Measurements from ENCODE around the gene ASRGL1. TPM values are rescaled to one million over a fixed set of nuclear protein-coding genes. Genes with fewer than 3 reads are reported as not detected.

ASRGL1 gene
- total RNA-seq, 1 experiment from 2014 or later = 27.7 TPM

- in situ Hi-C loops (cut with HindIII; ENCODE audit: low pct_unique_long_range_greater_than_20kb, low sequenced_read_pairs) = no loop called here
- DNase-seq (ENCODE audit: low read depth) = no peak
Measured at GRCh38 chr11:62428871-62429560, 91.8 kb downstream of the ASRGL1 start.

- DNase-seq (ENCODE audit: low read depth) = no peak
- in situ Hi-C loops (cut with HindIII; ENCODE audit: low pct_unique_long_range_greater_than_20kb, low sequenced_read_pairs) = no loop called here
Measured at GRCh38 chr11:62430425-62430824, 93.2 kb downstream of the ASRGL1 start.

- in situ Hi-C loops (cut with HindIII; ENCODE audit: low pct_unique_long_range_greater_than_20kb, low sequenced_read_pairs) = no loop called here
- DNase-seq (ENCODE audit: low read depth) = peak; percentile 80
Measured at GRCh38 chr11:62431171-62431901, 94.1 kb downstream of the ASRGL1 start.

GRCh38 chr11:62432695-62433094 is 95.4 kb downstream of the ASRGL1 start:
- in situ Hi-C loops (cut with HindIII; ENCODE audit: low pct_unique_long_range_greater_than_20kb, low sequenced_read_pairs) = no loop called here

GRCh38 chr11:62433141-62433903 is 96.1 kb downstream of the ASRGL1 start:
- DNase-seq (ENCODE audit: low read depth) = peak; percentile 90
- in situ Hi-C loops (cut with HindIII; ENCODE audit: low pct_unique_long_range_greater_than_20kb, low sequenced_read_pairs) = no loop called here

More at GRCh38 chr11:62432695-62433094, 95.4 kb downstream of the ASRGL1 start:
- DNase-seq (ENCODE audit: low read depth) = peak; percentile 85

GRCh38 chr11:62433904-62434276 is 96.6 kb downstream of the ASRGL1 start:
- in situ Hi-C loops (cut with HindIII; ENCODE audit: low pct_unique_long_range_greater_than_20kb, low sequenced_read_pairs) = no loop called here
- peak; percentile 86 for DNase-seq (ENCODE audit: low read depth)

- in situ Hi-C loops (cut with HindIII; ENCODE audit: low pct_unique_long_range_greater_than_20kb, low sequenced_read_pairs) = no loop called here
- DNase-seq (ENCODE audit: low read depth) = no peak
Measured at GRCh38 chr11:62435846-62436660, 98.8 kb downstream of the ASRGL1 start.

- in situ Hi-C loops (cut with HindIII; ENCODE audit: low pct_unique_long_range_greater_than_20kb, low sequenced_read_pairs) = no loop called here
- DNase-seq (ENCODE audit: low read depth) = no peak
Measured at GRCh38 chr11:62437616-62438015, 100.4 kb downstream of the ASRGL1 start.

GRCh38 chr11:62438641-62439040 is 101.4 kb downstream of the ASRGL1 start:
- no peak for DNase-seq (ENCODE audit: low read depth)
- in situ Hi-C loops (cut with HindIII; ENCODE audit: low pct_unique_long_range_greater_than_20kb, low sequenced_read_pairs) = no loop called here

- in situ Hi-C loops (cut with HindIII; ENCODE audit: low pct_unique_long_range_greater_than_20kb, low sequenced_read_pairs) = no loop called here
- DNase-seq (ENCODE audit: low read depth) = no peak
Measured at GRCh38 chr11:62439785-62440602, 102.7 kb downstream of the ASRGL1 start.

Other genes with a start within 250 kb of the ASRGL1 start
- 28.8 and 34.7 TPM in 2 replicates for gene INCENP, start 213.4 kb upstream of the ASRGL1 start, total RNA-seq (2014; rRNA removed; shearing (Covaris generic); ENCODE audit: low replicate concordance)
- not detected in 2 replicates for gene SCGB1D1, start 147.2 kb upstream of the ASRGL1 start, total RNA-seq (2014; rRNA removed; shearing (Covaris generic); ENCODE audit: low replicate concordance)
- 3.5 TPM in 1 of 2 replicates, not detected in the other for gene SCGB2A1, start 128.8 kb upstream of the ASRGL1 start, total RNA-seq (2014; rRNA removed; shearing (Covaris generic); ENCODE audit: low replicate concordance)
- not detected in 2 replicates for gene SCGB1D2, start 95.2 kb upstream of the ASRGL1 start, total RNA-seq (2014; rRNA removed; shearing (Covaris generic); ENCODE audit: low replicate concordance)
- not detected in 2 replicates for gene SCGB2A2, start 67.3 kb upstream of the ASRGL1 start, total RNA-seq (2014; rRNA removed; shearing (Covaris generic); ENCODE audit: low replicate concordance)
- not detected in 2 replicates for gene SCGB1D4, start 38.4 kb upstream of the ASRGL1 start, total RNA-seq (2014; rRNA removed; shearing (Covaris generic); ENCODE audit: low replicate concordance)
- not detected in 2 replicates for gene SCGB1A1, start 81.6 kb downstream of the ASRGL1 start, total RNA-seq (2014; rRNA removed; shearing (Covaris generic); ENCODE audit: low replicate concordance)
- 141 and 188 TPM in 2 replicates for gene AHNAK, start 209.4 kb downstream of the ASRGL1 start, total RNA-seq (2014; rRNA removed; shearing (Covaris generic); ENCODE audit: low replicate concordance)
- gene EEF1G, start 236.4 kb downstream of the ASRGL1 start, total RNA-seq (2014; rRNA removed; shearing (Covaris generic); ENCODE audit: low replicate concordance) = 2,603 and 2,794 TPM in 2 replicates